HepG2 (cell line): ENCODE results near the gene TAF6. TPM values are rescaled to one million over a fixed set of nuclear protein-coding genes. Genes with fewer than 3 reads are reported as not detected.
A peak's percentile ranks its signal among the peaks of the same experiment; 100 is the strongest.

Source experiments
- ARNT2 ChIP-seq: sonication (generic); formaldehyde crosslinking; IDR thresholded peaks from 2 replicates; pipeline ENCODE4 v1.8.0; 2022; ENCODE audit warnings: mild to moderate bottlenecking, low read depth, missing genetic modification reagents, moderate library complexity
- ARNTL ChIP-seq: sonication (generic); formaldehyde crosslinking; IDR thresholded peaks from 2 replicates; pipeline ENCODE4 v1.4.0; 2020; ENCODE audit warnings: mild to moderate bottlenecking, missing genetic modification reagents
- FOXA3 ChIP-seq: IDR thresholded peaks from 2 replicates; pipeline ENCODE4 v1.6.1; 2016; ENCODE audit warnings: missing genetic modification reagents, missing compliant biosample characterization
- GATAD2A ChIP-seq: IDR thresholded peaks from 2 replicates; pipeline ENCODE4 v1.6.1; 2016
- JARID2 ChIP-seq: sonication (generic); formaldehyde crosslinking; IDR thresholded peaks from 2 replicates; pipeline ENCODE4 v1.8.1; 2023; ENCODE audit warnings: missing genetic modification reagents, inconsistent platforms; ENCODE audit not compliant: insufficient replicate concordance
- RXRA ChIP-seq: sonication (generic); formaldehyde crosslinking; IDR thresholded peaks from 2 replicates; pipeline ENCODE4 v1.5.1; 2020; ENCODE audit warnings: missing genetic modification reagents
- SALL1 ChIP-seq: sonication (generic); formaldehyde crosslinking; IDR thresholded peaks from 2 replicates; pipeline ENCODE4 v1.8.0; 2022; ENCODE audit warnings: mild to moderate bottlenecking, missing genetic modification reagents
- SIX1 ChIP-seq: sonication (generic); formaldehyde crosslinking; IDR thresholded peaks from 2 replicates; pipeline ENCODE4 v1.4.0; 2020; ENCODE audit warnings: missing genetic modification reagents, borderline replicate concordance
- ZBTB38 ChIP-seq: sonication (generic); formaldehyde crosslinking; IDR thresholded peaks from 2 replicates; pipeline ENCODE4 v1.5.1; 2020; ENCODE audit warnings: mild to moderate bottlenecking, missing genetic modification reagents
- ZFP1 ChIP-seq: IDR thresholded peaks from 2 replicates; pipeline ENCODE4 v1.6.1; 2016
- ZNF337 ChIP-seq: sonication (generic); formaldehyde crosslinking; IDR thresholded peaks from 2 replicates; pipeline ENCODE4 v1.5.1; 2020; ENCODE audit warnings: missing genetic modification reagents, low read depth, mild to moderate bottlenecking, borderline replicate concordance
- ZNF33B ChIP-seq: sonication (generic); formaldehyde crosslinking; IDR thresholded peaks from 2 replicates; pipeline ENCODE4 v1.5.1; 2020; ENCODE audit warnings: mild to moderate bottlenecking, missing genetic modification reagents
- ZNF501 ChIP-seq: sonication (generic); formaldehyde crosslinking; IDR thresholded peaks from 2 replicates; pipeline ENCODE4 v1.5.1; 2020; ENCODE audit warnings: mild to moderate bottlenecking, moderate library complexity, missing genetic modification reagents
- ZNF615 ChIP-seq: sonication (generic); formaldehyde crosslinking; IDR thresholded peaks from 2 replicates; pipeline ENCODE4 v1.5.0; 2020; ENCODE audit warnings: mild to moderate bottlenecking, missing genetic modification reagents, borderline replicate concordance
- ZNF629 ChIP-seq: sonication (generic); formaldehyde crosslinking; conservative IDR thresholded peaks from 2 replicates; pipeline ENCODE4 v1.5.0; 2020; ENCODE audit warnings: missing genetic modification reagents
- ZNF761 ChIP-seq: sonication (generic); formaldehyde crosslinking; conservative IDR thresholded peaks from 2 replicates; pipeline ENCODE4 v1.4.0; 2020; ENCODE audit warnings: mild to moderate bottlenecking, missing genetic modification reagents
- ZSCAN30 ChIP-seq: sonication (generic); formaldehyde crosslinking; IDR thresholded peaks from 2 replicates; pipeline ENCODE4 v1.5.0; 2020; ENCODE audit warnings: mild to moderate bottlenecking, missing genetic modification reagents
- ZSCAN31 ChIP-seq: sonication (generic); formaldehyde crosslinking; IDR thresholded peaks from 2 replicates; pipeline ENCODE4 v1.5.0; 2020; ENCODE audit warnings: low read depth, mild to moderate bottlenecking, missing genetic modification reagents
- polyA plus RNA-seq, 8 experiments: library from polyadenylated mRNA; depleted of rRNA in 3 of 8; stranded (reverse) in 7 of 8; unstranded in 1 of 8; fragments of >200 nt; fragmentation: Illumina TruSeq in 4 of 8; extraction: Trizol in 4 of 8; gene quantifications; 2 replicates each; pipeline versions ENCODE4 v1.2.1 to v1.2.3, GENCODE V29; 2011 to 2016; ENCODE audit warnings: low read depth in 4 of 8, missing spikeins in 1 of 8, mixed read lengths in 1 of 8; ENCODE audit not compliant: insufficient read depth in 1 of 8
- total RNA-seq, 5 experiments: library from RNA; depleted of rRNA; stranded (reverse); fragments of >200 nt; fragmentation: Illumina TruSeq; extraction: Trizol; gene quantifications; 2 replicates each; pipeline ENCODE4 v1.2.3, GENCODE V29; 2016; ENCODE audit warnings: low read depth in 1 of 5
- TF ChIP-seq, protein P1 (sequence below): sonication (generic); formaldehyde crosslinking; IDR thresholded peaks from 2 replicates; pipeline ENCODE4 v1.4.0; 2020; ENCODE audit warnings: mild to moderate bottlenecking, low read depth, missing genetic modification reagents
- TF ChIP-seq, protein P2 (sequence below): sonication (generic); formaldehyde crosslinking; IDR thresholded peaks from 2 replicates; pipeline ENCODE4 v1.4.0; 2020; ENCODE audit warnings: missing genetic modification reagents

The TAF6 gene
- total and polyA plus RNA-seq, 2 of the 13 experiments (the other 11 are each of a cell fraction or from before 2014, with no cell fraction given) = 12.9 to 18.8 TPM

DNA sequence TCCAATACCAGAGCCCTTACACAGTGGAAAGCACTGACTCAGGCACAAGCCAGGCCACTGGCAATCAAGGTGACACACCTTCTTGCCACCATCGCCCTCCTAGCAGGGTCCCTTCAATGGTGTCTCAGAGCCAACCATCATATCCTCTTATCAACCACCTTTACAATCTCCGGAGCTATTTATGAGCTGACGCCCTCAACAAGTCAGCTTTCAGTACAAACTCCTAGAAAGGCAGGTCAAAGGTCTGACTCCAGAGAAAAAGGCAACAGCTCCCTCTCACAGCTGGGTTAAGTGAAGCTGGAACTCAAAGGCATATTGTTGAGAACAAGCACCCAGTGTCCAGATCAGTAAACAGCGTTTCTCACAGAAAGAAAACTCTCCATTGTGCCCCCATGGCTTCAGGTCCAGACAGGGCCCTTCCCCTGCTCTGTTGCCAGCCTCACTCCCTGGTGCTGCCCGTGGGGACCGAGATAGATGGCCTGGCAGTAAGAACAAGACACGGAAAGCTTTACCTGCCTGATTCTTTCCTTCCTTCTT, 40.1 kb downstream of the TAF6 start (continued):
- TF ChIP-seq ARNTL (CRISPR knock-in tag) (0 out of 2 replicates have a peak, but pooled peaks have one; percentile 24), ZNF629 (CRISPR knock-in tag) (peak; percentile 35), ZNF761 (0 out of 2 replicates have a peak, but pooled peaks have one; percentile 54), ZFP1 (CRISPR knock-in tag) (peak; percentile 27; the same call in 1 of the 2 replicates), RXRA (CRISPR knock-in tag) (peak; percentile 46; the same call in 1 of the 2 replicates), SALL1 (CRISPR knock-in tag) (peak; percentile 53), ZBTB38 (CRISPR knock-in tag) (0 out of 2 replicates have a peak, but pooled peaks have one; percentile 27), ZSCAN30 (CRISPR knock-in tag) (no peak), ZNF501 (CRISPR knock-in tag) (no peak), ARNT2 (CRISPR knock-in tag) (peak; percentile 63; the same call in 1 of the 2 replicates), SIX1 (CRISPR knock-in tag) (peak; percentile 33; the same call in 1 of the 2 replicates), ZNF337 (CRISPR knock-in tag) (no peak), ZNF615 (no peak), ZSCAN31 (no peak), FOXA3 (peak; percentile 86), JARID2 (CRISPR knock-in tag) (no peak), ZNF33B (CRISPR knock-in tag) (peak; percentile 54; the same call in 1 of the 2 replicates), GATAD2A (peak; percentile 82)
- TF ChIP-seq, protein P1, sequence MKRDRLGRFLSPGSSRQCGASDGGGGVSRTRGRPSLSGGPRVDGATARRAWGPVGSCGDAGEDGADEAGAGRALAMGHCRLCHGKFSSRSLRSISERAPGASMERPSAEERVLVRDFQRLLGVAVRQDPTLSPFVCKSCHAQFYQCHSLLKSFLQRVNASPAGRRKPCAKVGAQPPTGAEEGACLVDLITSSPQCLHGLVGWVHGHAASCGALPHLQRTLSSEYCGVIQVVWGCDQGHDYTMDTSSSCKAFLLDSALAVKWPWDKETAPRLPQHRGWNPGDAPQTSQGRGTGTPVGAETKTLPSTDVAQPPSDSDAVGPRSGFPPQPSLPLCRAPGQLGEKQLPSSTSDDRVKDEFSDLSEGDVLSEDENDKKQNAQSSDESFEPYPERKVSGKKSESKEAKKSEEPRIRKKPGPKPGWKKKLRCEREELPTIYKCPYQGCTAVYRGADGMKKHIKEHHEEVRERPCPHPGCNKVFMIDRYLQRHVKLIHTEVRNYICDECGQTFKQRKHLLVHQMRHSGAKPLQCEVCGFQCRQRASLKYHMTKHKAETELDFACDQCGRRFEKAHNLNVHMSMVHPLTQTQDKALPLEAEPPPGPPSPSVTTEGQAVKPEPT (CRISPR knock-in tag) = peak; percentile 67; the same call in 1 of the 2 replicates
- TF ChIP-seq, protein P2, sequence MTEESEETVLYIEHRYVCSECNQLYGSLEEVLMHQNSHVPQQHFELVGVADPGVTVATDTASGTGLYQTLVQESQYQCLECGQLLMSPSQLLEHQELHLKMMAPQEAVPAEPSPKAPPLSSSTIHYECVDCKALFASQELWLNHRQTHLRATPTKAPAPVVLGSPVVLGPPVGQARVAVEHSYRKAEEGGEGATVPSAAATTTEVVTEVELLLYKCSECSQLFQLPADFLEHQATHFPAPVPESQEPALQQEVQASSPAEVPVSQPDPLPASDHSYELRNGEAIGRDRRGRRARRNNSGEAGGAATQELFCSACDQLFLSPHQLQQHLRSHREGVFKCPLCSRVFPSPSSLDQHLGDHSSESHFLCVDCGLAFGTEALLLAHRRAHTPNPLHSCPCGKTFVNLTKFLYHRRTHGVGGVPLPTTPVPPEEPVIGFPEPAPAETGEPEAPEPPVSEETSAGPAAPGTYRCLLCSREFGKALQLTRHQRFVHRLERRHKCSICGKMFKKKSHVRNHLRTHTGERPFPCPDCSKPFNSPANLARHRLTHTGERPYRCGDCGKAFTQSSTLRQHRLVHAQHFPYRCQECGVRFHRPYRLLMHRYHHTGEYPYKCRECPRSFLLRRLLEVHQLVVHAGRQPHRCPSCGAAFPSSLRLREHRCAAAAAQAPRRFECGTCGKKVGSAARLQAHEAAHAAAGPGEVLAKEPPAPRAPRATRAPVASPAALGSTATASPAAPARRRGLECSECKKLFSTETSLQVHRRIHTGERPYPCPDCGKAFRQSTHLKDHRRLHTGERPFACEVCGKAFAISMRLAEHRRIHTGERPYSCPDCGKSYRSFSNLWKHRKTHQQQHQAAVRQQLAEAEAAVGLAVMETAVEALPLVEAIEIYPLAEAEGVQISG (CRISPR knock-in tag) = peak; percentile 94
